Astrocyte (in vitro differentiated cells and primary cell): ENCODE data around the gene ABT1. TPM values are rescaled to one million over a fixed set of nuclear protein-coding genes. Genes with fewer than 3 reads are reported as not detected.

Source experiments
- DNase-seq: peaks from one replicate; pipeline ENCODE4 v3.0.0-alpha.2; 2010; ENCODE audit warnings: low read depth
- FAIRE-seq: peaks from 2 replicates; lab custom pipeline; 2011; peaks lifted over from hg19 to GRCh38; lab: Jason Lieb, UNC
- H2AFZ ChIP-seq: 2 replicates; pipeline ENCODE4 v1.6.0; 2012; ENCODE audit warnings: low read depth, low read length, inconsistent platforms
- H3K27ac ChIP-seq: 2 replicates; pipeline ENCODE4 v1.5.1; 2011; ENCODE audit warnings: low read depth, low read length, inconsistent platforms
- H3K27me3 ChIP-seq: 2 replicates; pipeline ENCODE4 v1.6.0; 2011; ENCODE audit warnings: low read length, inconsistent platforms; ENCODE audit not compliant: insufficient read depth
- H3K36me3 ChIP-seq: 2 replicates; pipeline ENCODE4 v1.5.1; 2011; ENCODE audit warnings: low read length, inconsistent platforms; ENCODE audit not compliant: insufficient read depth
- H3K4me1 ChIP-seq: 2 replicates; pipeline ENCODE4 v1.5.1; 2011; ENCODE audit warnings: low read length, inconsistent platforms; ENCODE audit not compliant: insufficient read depth
- H3K4me2 ChIP-seq: 2 replicates; pipeline ENCODE4 v1.6.0; 2012; ENCODE audit warnings: low read length, inconsistent platforms
- H3K4me3 ChIP-seq: 2 replicates; pipeline ENCODE4 v1.5.1; 2011; ENCODE audit warnings: low read depth, mild to moderate bottlenecking, low read length, inconsistent platforms; ENCODE audit not compliant: insufficient read depth
- H3K79me2 ChIP-seq: 2 replicates; pipeline ENCODE4 v1.6.0; 2012; ENCODE audit warnings: mild to moderate bottlenecking, low read length, inconsistent platforms; ENCODE audit not compliant: insufficient read depth
- H3K9ac ChIP-seq: 2 replicates; pipeline ENCODE4 v1.6.0; 2012; ENCODE audit warnings: mild to moderate bottlenecking, low read length, inconsistent platforms
- H3K9me3 ChIP-seq: 2 replicates; pipeline ENCODE4 v1.5.1; 2012; ENCODE audit warnings: low read depth, mild to moderate bottlenecking, low read length, inconsistent platforms; ENCODE audit not compliant: insufficient read depth
- H4K20me1 ChIP-seq: 2 replicates; pipeline ENCODE4 v1.6.0; 2012; ENCODE audit warnings: low read length, inconsistent platforms; ENCODE audit not compliant: insufficient read depth
- H3K27ac Mint-ChIP-seq: one replicate; pipeline ENCODE4 v1.8.0; 2021; ENCODE audit warnings: mild to moderate bottlenecking, mixed read lengths; ENCODE audit not compliant: unreplicated experiment
- H3K27me3 Mint-ChIP-seq: one replicate; pipeline ENCODE4 v1.8.0; 2021; ENCODE audit warnings: low read depth, mixed read lengths; ENCODE audit not compliant: unreplicated experiment
- H3K36me3 Mint-ChIP-seq: one replicate; pipeline ENCODE4 v1.8.0; 2021; ENCODE audit warnings: low read depth, mixed read lengths; ENCODE audit not compliant: unreplicated experiment
- H3K4me1 Mint-ChIP-seq: one replicate; pipeline ENCODE4 v1.8.0; 2021; ENCODE audit warnings: low read depth, mixed read lengths; ENCODE audit not compliant: unreplicated experiment
- H3K4me3 Mint-ChIP-seq: one replicate; pipeline ENCODE4 v1.8.0; 2021; ENCODE audit warnings: mild to moderate bottlenecking, moderate library complexity, mixed read lengths; ENCODE audit not compliant: unreplicated experiment
- H3K9me3 Mint-ChIP-seq: one replicate; pipeline ENCODE4 v1.8.0; 2021; ENCODE audit warnings: mild to moderate bottlenecking, mixed read lengths; ENCODE audit not compliant: unreplicated experiment
- EZH2 ChIP-seq: IDR thresholded peaks from 2 replicates; pipeline ENCODE4 v1.6.1; 2012; ENCODE audit warnings: mild to moderate bottlenecking, low read length, inconsistent platforms; ENCODE audit not compliant: insufficient read depth
- total RNA-seq: library from RNA; stranded (reverse); gene quantifications from 2 replicates; pipeline ENCODE4 v1.2.1, GENCODE V29; 2021
- TF ChIP-seq, protein P1 (sequence below): IDR thresholded peaks from 2 replicates; pipeline ENCODE4 v1.5.1; 2011; ENCODE audit warnings: low read depth, mild to moderate bottlenecking, inconsistent platforms, low read length, moderate library complexity; ENCODE audit not compliant: insufficient read depth

Gene ABT1
- total RNA-seq, 1 donor from 2014 or later = 17.3 TPM

GRCh38 chr6:26571592-26572296 lies 25.0 kb upstream of the ABT1 start:
- no peaks in the 10 kb centered on the region for H3K4me1 ChIP-seq
- H3K27ac Mint-ChIP-seq = peak overlapping the region; percentile 97

DNA sequence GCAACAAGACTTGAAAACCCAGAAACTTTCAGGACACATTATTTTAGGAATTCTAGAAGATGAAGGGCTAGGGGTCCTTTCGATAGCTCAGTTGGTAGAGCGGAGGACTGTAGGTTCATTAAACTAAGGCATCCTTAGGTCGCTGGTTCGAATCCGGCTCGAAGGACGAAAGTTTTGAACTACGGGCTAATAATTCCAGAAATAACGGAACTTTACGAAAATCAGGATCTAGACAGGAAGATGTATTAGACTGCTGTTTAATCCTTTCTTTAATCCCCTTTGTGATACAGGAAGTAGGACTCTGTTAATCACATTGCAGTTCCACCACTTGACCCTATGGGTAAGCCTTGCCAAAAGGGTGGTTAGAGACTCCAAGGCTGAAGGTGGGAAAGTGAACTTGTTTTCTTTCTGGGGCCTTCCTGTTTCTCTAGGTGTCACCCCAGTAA lies 21.2 kb upstream of the ABT1 start:
- H3K4me3 Mint-ChIP-seq = no peak overlapping the region
- no peak overlapping the region for H2AFZ ChIP-seq
- H3K4me2 ChIP-seq = no peak overlapping the region

More at GRCh38 chr6:26571592-26572296, 25.0 kb upstream of the ABT1 start:
- TF ChIP-seq, protein P1, sequence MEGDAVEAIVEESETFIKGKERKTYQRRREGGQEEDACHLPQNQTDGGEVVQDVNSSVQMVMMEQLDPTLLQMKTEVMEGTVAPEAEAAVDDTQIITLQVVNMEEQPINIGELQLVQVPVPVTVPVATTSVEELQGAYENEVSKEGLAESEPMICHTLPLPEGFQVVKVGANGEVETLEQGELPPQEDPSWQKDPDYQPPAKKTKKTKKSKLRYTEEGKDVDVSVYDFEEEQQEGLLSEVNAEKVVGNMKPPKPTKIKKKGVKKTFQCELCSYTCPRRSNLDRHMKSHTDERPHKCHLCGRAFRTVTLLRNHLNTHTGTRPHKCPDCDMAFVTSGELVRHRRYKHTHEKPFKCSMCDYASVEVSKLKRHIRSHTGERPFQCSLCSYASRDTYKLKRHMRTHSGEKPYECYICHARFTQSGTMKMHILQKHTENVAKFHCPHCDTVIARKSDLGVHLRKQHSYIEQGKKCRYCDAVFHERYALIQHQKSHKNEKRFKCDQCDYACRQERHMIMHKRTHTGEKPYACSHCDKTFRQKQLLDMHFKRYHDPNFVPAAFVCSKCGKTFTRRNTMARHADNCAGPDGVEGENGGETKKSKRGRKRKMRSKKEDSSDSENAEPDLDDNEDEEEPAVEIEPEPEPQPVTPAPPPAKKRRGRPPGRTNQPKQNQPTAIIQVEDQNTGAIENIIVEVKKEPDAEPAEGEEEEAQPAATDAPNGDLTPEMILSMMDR = no peak
- TF ChIP-seq EZH2 = no peak
- Mint-ChIP-seq H3K4me1 (peaks cover 3% of the 10 kb centered on the region), H3K9me3 (no peaks in the 10 kb centered on the region), H3K4me3 (peak overlapping the region; percentile 95), H3K27me3 (no peaks in the 10 kb centered on the region), H3K36me3 (no peaks in the 10 kb centered on the region)
- Histone ChIP-seq H3K27ac (peak overlapping the region; percentile 61), H3K4me3 (peak overlapping the region; percentile 73), H3K9me3 (no peaks in the 10 kb centered on the region), H3K9ac (peak overlapping the region; percentile 78), H3K36me3 (no peaks in the 10 kb centered on the region), H2AFZ (peak overlapping the region; percentile 86), H3K4me2 (peak overlapping the region; percentile 86), H3K27me3 (no peaks in the 10 kb centered on the region), H3K79me2 (no peaks in the 10 kb centered on the region), H4K20me1 (no peaks in the 10 kb centered on the region)
- FAIRE-seq = peak; percentile 52
- peak; percentile 86 for DNase-seq

More for the DNA sequence above, 21.2 kb upstream of the ABT1 start:
- H3K27ac ChIP-seq = no peak overlapping the region
- no peaks in the 10 kb centered on the region for H3K36me3 ChIP-seq
- H3K27me3 ChIP-seq = no peaks in the 10 kb centered on the region
- Mint-ChIP-seq H3K36me3 (no peaks in the 10 kb centered on the region), H3K4me1 (no peaks in the 10 kb centered on the region), H3K27me3 (no peaks in the 10 kb centered on the region), H3K27ac (no peak overlapping the region), H3K9me3 (peaks cover 10% of the 10 kb centered on the region)
- no peak for TF ChIP-seq EZH2
- TF ChIP-seq, protein P1 = no peak
- FAIRE-seq = no peak
- no peak overlapping the region for H3K9ac ChIP-seq
- H3K9me3 ChIP-seq = no peaks in the 10 kb centered on the region
- H3K79me2 ChIP-seq = no peaks in the 10 kb centered on the region
- H3K4me3 ChIP-seq = no peak overlapping the region
- no peaks in the 10 kb centered on the region for H4K20me1 ChIP-seq
- peak; percentile 35 for DNase-seq
- peaks cover 3% of the 10 kb centered on the region for H3K4me1 ChIP-seq
